GM21526 (cell line): ENCODE data around the gene ZNF264.
"Not testable (repeated sequence)": the region's sequence is repeated elsewhere in the genome, so short reads cannot be mapped to it uniquely, and the experiment has no call there.

ENCODE experiments used
- ATAC-seq: cut with Tn5 transposase; IDR thresholded peaks from one replicate; pipeline ENCODE4 v1.9.1; 2021; ENCODE audit warnings: moderate library complexity; ENCODE audit not compliant: unreplicated experiment, low FRiP score

Gene ZNF264

GRCh38 chr19:57244513-57244912 is 53.2 kb downstream of the ZNF264 start:
- no peak for ATAC-seq

GRCh38 chr19:57245066-57245465 is 53.8 kb downstream of the ZNF264 start:
- ATAC-seq, result no peak

- ATAC-seq, result no peak
Measured at GRCh38 chr19:57245959-57246358, 54.7 kb downstream of the ZNF264 start.

- ATAC-seq, result no peak
Measured at GRCh38 chr19:57248646-57249045, 57.3 kb downstream of the ZNF264 start.

DNA sequence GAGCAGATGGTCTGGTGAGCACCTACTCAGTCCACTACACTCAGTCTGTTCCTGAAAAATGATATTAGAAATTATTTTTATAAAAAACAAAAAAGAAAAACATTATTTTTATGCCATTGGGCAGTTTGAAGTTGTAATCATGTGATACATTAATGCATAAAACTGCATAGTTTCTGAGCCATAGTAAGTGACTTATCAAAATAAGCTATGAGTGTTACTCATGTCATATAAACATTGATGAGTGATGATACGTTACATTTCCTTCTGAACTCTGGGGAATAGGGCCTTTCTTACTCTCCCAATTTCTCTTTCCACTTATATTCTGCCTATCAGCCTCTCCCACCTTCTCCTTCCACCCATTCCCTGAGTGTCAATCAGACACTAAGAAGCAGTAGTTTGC is 58.0 kb downstream of the ZNF264 start:
- no peak for ATAC-seq

- ATAC-seq, result not testable (repeated sequence)
Measured at GRCh38 chr19:57253767-57254166, 62.5 kb downstream of the ZNF264 start.

DNA sequence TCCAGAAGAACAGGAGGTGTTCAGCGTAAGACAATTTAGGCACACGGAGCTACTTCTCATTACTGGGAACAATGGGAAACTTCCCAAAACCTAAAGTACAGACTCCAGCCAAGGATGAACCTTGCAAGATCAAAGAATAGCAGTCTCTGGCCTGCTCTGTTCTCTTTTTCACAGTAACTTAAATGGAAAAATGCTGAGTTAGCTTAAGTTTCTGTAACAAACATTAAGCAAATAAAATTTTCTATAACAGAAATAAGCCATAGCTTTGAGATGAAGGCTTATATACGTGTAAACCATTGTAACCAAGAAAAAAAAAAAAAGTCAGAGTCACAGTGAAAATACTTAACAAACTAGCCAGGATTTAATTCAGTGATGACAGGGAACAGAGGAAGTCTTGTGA is 70.7 kb downstream of the ZNF264 start:
- ATAC-seq, result no peak

DNA sequence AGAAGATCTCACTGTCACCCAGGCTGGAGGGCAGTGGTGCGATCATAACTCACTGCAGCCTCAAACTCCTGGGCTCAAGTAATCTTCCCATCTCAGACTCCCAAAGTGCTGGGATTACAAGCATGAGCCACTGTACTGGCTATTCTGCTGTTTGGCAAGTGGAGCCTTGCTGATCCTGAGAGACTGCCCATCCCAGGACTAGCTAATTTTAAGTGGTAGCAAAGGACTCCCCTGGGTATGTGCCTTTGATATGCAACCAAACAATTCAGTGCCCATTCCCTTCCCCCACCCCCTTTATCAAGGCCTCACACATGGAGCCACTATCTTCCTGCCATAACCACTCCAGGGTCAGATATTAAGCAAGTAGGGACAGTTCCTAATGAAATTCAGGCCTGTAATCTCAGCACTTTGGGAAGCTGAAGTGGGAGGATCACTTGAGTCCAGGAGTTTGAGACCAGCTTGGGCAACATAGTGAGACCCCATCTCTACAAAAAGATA is 72.0 kb downstream of the ZNF264 start:
- ATAC-seq, result no peak

DNA sequence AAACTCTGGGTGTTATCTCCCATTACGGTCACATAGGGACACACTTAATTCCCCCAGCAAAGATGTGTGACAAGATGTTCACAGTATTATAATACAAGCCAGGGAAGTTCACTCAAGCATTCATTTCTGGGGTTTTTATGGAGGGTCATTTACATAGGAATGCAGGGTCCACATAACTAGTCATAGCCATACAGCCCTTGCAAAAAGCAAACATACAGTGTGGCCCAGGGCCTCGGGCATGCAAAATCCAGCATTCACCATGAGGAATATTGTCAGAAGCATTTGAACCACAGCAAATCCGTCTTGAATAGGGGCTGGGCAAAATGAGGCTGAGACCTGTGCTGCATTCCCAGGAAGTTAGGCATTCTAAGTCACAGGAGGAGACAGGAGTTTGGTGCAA is 76.0 kb downstream of the ZNF264 start:
- ATAC-seq, result no peak

- no peak for ATAC-seq
Measured at GRCh38 chr19:57269515-57270250, 78.4 kb downstream of the ZNF264 start.

- ATAC-seq, result no peak
Measured at GRCh38 chr19:57271280-57271679, 80.0 kb downstream of the ZNF264 start.
